ENCODE data around the gene CDH23. TPM values are rescaled to one million over a fixed set of nuclear protein-coding genes. Genes with fewer than 3 reads are reported as not detected.

CDH23 gene
- total RNA-seq, 1 experiment from 2014 or later, result not detected

DNA sequence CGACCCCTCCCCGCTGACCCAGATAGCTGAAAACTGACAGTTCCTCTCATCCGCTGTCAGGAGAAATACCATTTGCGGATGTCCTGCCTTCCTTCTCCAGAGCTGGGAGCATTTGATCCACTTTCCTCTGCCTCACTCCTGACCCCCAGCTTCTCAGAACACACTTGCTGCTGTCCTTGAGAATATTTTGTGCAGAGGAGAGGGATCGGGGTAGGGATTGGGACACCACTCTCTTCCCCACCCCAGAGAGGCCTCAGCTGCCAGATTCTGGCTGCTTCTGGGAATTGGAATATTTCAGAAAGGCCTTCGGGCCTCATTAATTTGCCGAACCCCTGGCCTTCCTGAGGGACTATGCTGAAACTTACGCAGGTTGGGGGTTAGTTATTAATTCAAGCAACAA lies 225.9 kb downstream of the CDH23 start:
- Histone ChIP-seq H4K20me1 (ENCODE audit: low read length) (no peaks in the 10 kb centered on the region), H3K9me2 (replicated peaks; ENCODE audit: low read length) (no peaks in the 10 kb centered on the region), H3K36me3 (ENCODE audit: low read depth, low read length) (no peaks in the 10 kb centered on the region), H3K27me3 (ENCODE audit: low read length) (no peaks in the 10 kb centered on the region), H3K4me3 (ENCODE audit: low read length) (peak overlapping the region; percentile 43; the same call in 1 of the 2 replicates), H3K4me2 (ENCODE audit: low read length) (peak overlapping the region; percentile 81), H3K27ac (ENCODE audit: low read length) (no peak overlapping the region), H3F3A (ENCODE audit: low read length, unreplicated experiment) (no peaks in the 10 kb centered on the region), H3K9ac (ENCODE audit: low read length) (no peak overlapping the region), H3K9me3 (ENCODE audit: low read length) (no peaks in the 10 kb centered on the region), H2AFZ (ENCODE audit: low read length) (0 out of 2 replicates have a peak overlapping the region, but pooled peaks have one; percentile 45), H3K79me2 (ENCODE audit: low read length) (no peaks in the 10 kb centered on the region), H3K4me1 (ENCODE audit: insufficient read depth, low read length) (peaks cover 16% of the 10 kb centered on the region)
- no peak for DNase-seq
- intact Hi-C loops (cut with micrococcal nuclease), result no loop called here
- ChIA-PET POLR2A (ENCODE audit: unreplicated experiment) (interaction anchor here (0.6 kb wide), 1 partner anchor 53 kb away, joined by 4 read pairs; no protein-coding TSS in a partner anchor), CTCF (no interaction called here)
- TF ChIP-seq EZH2phosphoT487 (IDR thresholded peaks at IDR 0.05; ENCODE audit: borderline replicate concordance, low read length), result no peak
- no peak for TF ChIP-seq EZH2 (IDR thresholded peaks at IDR 0.05; ENCODE audit: low read length, unreplicated experiment)
- TF ChIP-seq CTCF (conservative IDR thresholded peaks at IDR 0.05; ENCODE audit: low read depth, low read length), result no peak
- BruUV-seq (replicated peaks), result no TSS peak
- ATAC-seq, result no peak

DNA sequence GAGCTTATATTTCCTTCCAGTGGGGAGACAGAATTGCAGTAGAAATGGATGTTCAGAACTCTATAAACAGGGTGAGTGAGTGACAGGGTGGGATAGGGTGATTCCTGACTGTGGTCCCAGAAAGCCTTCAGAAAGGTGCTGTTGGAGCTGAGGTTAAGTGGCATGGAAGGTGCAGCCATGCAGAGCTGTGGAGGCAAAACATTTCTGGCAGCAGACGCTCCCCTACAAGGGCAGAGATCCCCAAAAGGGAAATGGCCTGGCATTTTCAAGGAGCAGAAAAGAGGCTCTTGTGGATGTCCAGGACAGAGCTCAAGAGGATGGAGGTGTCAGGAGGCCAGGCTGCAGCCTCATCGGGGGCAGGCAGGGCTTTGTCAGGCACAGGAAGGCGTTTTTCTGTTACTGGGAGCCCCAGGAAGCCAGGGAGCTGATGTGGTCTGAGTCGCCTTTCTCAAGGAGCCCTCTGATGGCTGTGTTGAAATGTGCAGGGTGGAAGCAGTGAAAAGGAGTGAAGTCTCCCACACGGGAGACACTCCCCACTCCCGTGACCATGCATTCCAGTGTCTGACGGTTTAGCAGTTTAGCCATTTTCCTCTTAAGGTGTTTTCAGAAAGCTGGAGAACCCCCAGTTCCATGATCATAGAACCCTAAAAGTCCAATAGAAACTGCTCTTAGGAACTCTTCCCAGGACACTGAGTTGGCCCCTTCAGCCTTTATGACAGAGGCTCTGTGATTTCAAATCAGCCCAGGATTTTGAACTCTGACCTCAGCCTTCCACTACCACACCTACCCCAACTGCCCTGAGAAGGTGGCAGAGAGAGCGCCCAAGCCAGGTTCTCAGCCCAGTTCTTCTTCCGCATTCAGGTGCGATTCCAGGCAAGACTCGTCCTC lies 226.6 kb downstream of the CDH23 start:
- no peak overlapping the region for H3K4me3 ChIP-seq (ENCODE audit: low read length)
- no peaks in the 10 kb centered on the region for H3K27me3 ChIP-seq (ENCODE audit: low read length)
- no peaks in the 10 kb centered on the region for H3K9me2 ChIP-seq (replicated peaks; ENCODE audit: low read length)
- no peaks in the 10 kb centered on the region for H4K20me1 ChIP-seq (ENCODE audit: low read length)
- DNase-seq (peak; percentile 41), ATAC-seq (peak; percentile 70)
- no peak overlapping the region for H2AFZ ChIP-seq (ENCODE audit: low read length)
- no peaks in the 10 kb centered on the region for H3K79me2 ChIP-seq (ENCODE audit: low read length)
- H3K9ac ChIP-seq (ENCODE audit: low read length), result no peak overlapping the region
- H3K4me1 ChIP-seq (ENCODE audit: insufficient read depth, low read length), result peaks cover 16% of the 10 kb centered on the region
- intact Hi-C loops (cut with micrococcal nuclease), result no loop called here
- no peaks in the 10 kb centered on the region for H3K36me3 ChIP-seq (ENCODE audit: low read depth, low read length)
- TF ChIP-seq CTCF (conservative IDR thresholded peaks at IDR 0.05; ENCODE audit: low read depth, low read length) (peak; percentile 36; the same call in 1 of the 2 replicates), EZH2 (IDR thresholded peaks at IDR 0.05; ENCODE audit: low read length, unreplicated experiment) (no peak), EZH2phosphoT487 (IDR thresholded peaks at IDR 0.05; ENCODE audit: borderline replicate concordance, low read length) (no peak)
- ChIA-PET CTCF (no interaction called here), POLR2A (ENCODE audit: unreplicated experiment) (no interaction called here)
- no peaks in the 10 kb centered on the region for H3F3A ChIP-seq (ENCODE audit: low read length, unreplicated experiment)
- H3K9me3 ChIP-seq (ENCODE audit: low read length), result no peaks in the 10 kb centered on the region
- H3K27ac ChIP-seq (ENCODE audit: low read length), result no peak overlapping the region
- H3K4me2 ChIP-seq (ENCODE audit: low read length), result no peak overlapping the region
- BruUV-seq (replicated peaks), result no TSS peak

DNA sequence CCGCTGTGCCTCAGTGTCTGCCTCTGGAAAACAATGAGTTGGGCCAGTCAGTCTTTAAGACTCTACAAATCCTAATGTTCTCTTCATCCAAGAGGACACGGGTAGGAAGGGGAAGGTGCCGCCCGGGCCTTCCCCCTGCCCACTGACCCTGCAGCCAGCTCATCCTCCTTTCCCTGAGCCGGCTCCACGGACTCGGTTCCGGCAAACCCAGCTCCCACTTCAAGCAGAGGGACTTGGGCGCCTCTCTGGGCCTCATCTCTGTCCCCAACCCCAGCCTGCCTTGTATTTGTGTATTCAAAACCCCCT lies 227.2 kb downstream of the CDH23 start:
- CTCF ChIA-PET, result interaction anchor here (0.6 kb wide), 1 partner anchor 87 kb away, joined by 4 read pairs; no protein-coding TSS in a partner anchor
- Histone ChIP-seq H3K4me1 (ENCODE audit: insufficient read depth, low read length) (peaks cover 16% of the 10 kb centered on the region), H3K79me2 (ENCODE audit: low read length) (no peaks in the 10 kb centered on the region), H3K27ac (ENCODE audit: low read length) (no peak overlapping the region), H3K4me2 (ENCODE audit: low read length) (no peak overlapping the region), H3K9ac (ENCODE audit: low read length) (no peak overlapping the region), H3K4me3 (ENCODE audit: low read length) (no peak overlapping the region), H3K9me2 (replicated peaks; ENCODE audit: low read length) (no peaks in the 10 kb centered on the region), H2AFZ (ENCODE audit: low read length) (no peak overlapping the region), H3K36me3 (ENCODE audit: low read depth, low read length) (no peaks in the 10 kb centered on the region), H3K9me3 (ENCODE audit: low read length) (no peaks in the 10 kb centered on the region), H4K20me1 (ENCODE audit: low read length) (no peaks in the 10 kb centered on the region), H3F3A (ENCODE audit: low read length, unreplicated experiment) (no peaks in the 10 kb centered on the region), H3K27me3 (ENCODE audit: low read length) (no peaks in the 10 kb centered on the region)
- no TSS peak for BruUV-seq (replicated peaks)
- POLR2A ChIA-PET (ENCODE audit: unreplicated experiment), result no interaction called here
- no peak for ATAC-seq
- intact Hi-C loops (cut with micrococcal nuclease), result no loop called here
- DNase-seq, result no peak
- no peak for TF ChIP-seq EZH2phosphoT487 (IDR thresholded peaks at IDR 0.05; ENCODE audit: borderline replicate concordance, low read length)
- no peak for TF ChIP-seq EZH2 (IDR thresholded peaks at IDR 0.05; ENCODE audit: low read length, unreplicated experiment)
- no peak for TF ChIP-seq CTCF (conservative IDR thresholded peaks at IDR 0.05; ENCODE audit: low read depth, low read length)
